Neuronal stem cell (in vitro differentiated cells): ENCODE data around the gene AMFR.

Source experiments
- DNase-seq: peaks from one replicate; pipeline ENCODE4 v3.0.0-alpha.2; 2013; ENCODE audit warnings: low spot score
- H2AFZ ChIP-seq: one replicate; pipeline ENCODE4 v1.6.1; 2013; ENCODE audit warnings: mild to moderate bottlenecking, low read length, inconsistent platforms
- H2AK5ac ChIP-seq: 2 replicates; pipeline ENCODE4 v1.6.1; 2013; ENCODE audit warnings: low read depth, mild to moderate bottlenecking, inconsistent platforms, low read length, moderate library complexity, mixed read lengths
- H2BK120ac ChIP-seq: 2 replicates; pipeline ENCODE4 v1.6.1; 2013; ENCODE audit warnings: low read depth, mild to moderate bottlenecking, inconsistent platforms, low read length, moderate library complexity, mixed read lengths
- H2BK12ac ChIP-seq: one replicate; pipeline ENCODE4 v1.6.1; 2013; ENCODE audit warnings: low read length, inconsistent platforms
- H2BK15ac ChIP-seq: 2 replicates; pipeline ENCODE4 v1.6.1; 2013; ENCODE audit warnings: mild to moderate bottlenecking, low read length, inconsistent platforms, mixed read lengths
- H2BK5ac ChIP-seq: one replicate; pipeline ENCODE4 v1.6.1; 2013; ENCODE audit warnings: inconsistent platforms, mild to moderate bottlenecking, low read length, moderate library complexity
- H3K14ac ChIP-seq: one replicate; pipeline ENCODE4 v1.6.1; 2013; ENCODE audit warnings: low read length, inconsistent platforms
- H3K18ac ChIP-seq: 2 replicates; pipeline ENCODE4 v1.6.1; 2013; ENCODE audit warnings: low read length, inconsistent platforms
- H3K23ac ChIP-seq: 2 replicates; pipeline ENCODE4 v1.6.1; 2013; ENCODE audit warnings: low read depth, mild to moderate bottlenecking, mixed read lengths, low read length, inconsistent platforms; ENCODE audit not compliant: poor library complexity
- H3K27ac ChIP-seq: replicated peaks from 3 replicates; pipeline ENCODE4 v1.5.1; 2013; ENCODE audit warnings: low read length, inconsistent platforms
- H3K27me3 ChIP-seq, 3 experiments: 2 replicates each; pipeline ENCODE4 v1.6.1; 2013; ENCODE audit warnings: low read length in 3 of 3, mild to moderate bottlenecking in 2 of 3, inconsistent platforms in 1 of 3, low read depth in 1 of 3, mixed read lengths in 1 of 3, moderate library complexity in 1 of 3; ENCODE audit not compliant: control insufficient read depth in 3 of 3, insufficient read depth in 3 of 3
- H3K36me3 ChIP-seq, 2 donors: replicated peaks in 1 of 2; 2 replicates each; pipeline ENCODE4 v1.6.1; 2013; ENCODE audit warnings: low read length in 2 of 2; ENCODE audit not compliant: control insufficient read depth in 2 of 2, insufficient read depth in 2 of 2
- H3K4ac ChIP-seq: 2 replicates; pipeline ENCODE4 v1.6.1; 2013; ENCODE audit warnings: inconsistent platforms, mild to moderate bottlenecking, low read length, moderate library complexity
- H3K4me1 ChIP-seq, 2 donors: 1 replicate in 1 of 2; 2 replicates in 1 of 2; pipeline ENCODE4 v1.6.1; 2013; ENCODE audit warnings: low read length in 2 of 2, low read depth in 1 of 2; ENCODE audit not compliant: control insufficient read depth in 2 of 2, insufficient read depth in 1 of 2
- H3K4me2 ChIP-seq: one replicate; pipeline ENCODE4 v1.6.1; 2013; ENCODE audit warnings: mild to moderate bottlenecking, low read length, inconsistent platforms; ENCODE audit not compliant: insufficient read depth, poor library complexity, severe bottlenecking
- H3K4me3 ChIP-seq, 2 donors: 2 replicates each; pipeline ENCODE4 v1.5.1; 2013; ENCODE audit warnings: low read length in 2 of 2, mild to moderate bottlenecking in 2 of 2, inconsistent platforms in 1 of 2, moderate library complexity in 1 of 2
- H3K79me1 ChIP-seq: one replicate; pipeline ENCODE4 v1.6.1; 2013; ENCODE audit warnings: low read depth, mild to moderate bottlenecking, inconsistent platforms, low read length, moderate library complexity
- H3K9ac ChIP-seq: one replicate; pipeline ENCODE4 v1.6.1; 2013; ENCODE audit warnings: mild to moderate bottlenecking, low read depth, low read length, inconsistent platforms; ENCODE audit not compliant: poor library complexity
- H3K9me3 ChIP-seq, 2 donors: replicated peaks in 1 of 2; 2 replicates each; pipeline versions ENCODE3 to v1.6.1; 2013; ENCODE audit warnings: low read length in 2 of 2, mild to moderate bottlenecking in 2 of 2, inconsistent platforms in 1 of 2, low read depth in 1 of 2, mixed read lengths in 1 of 2, moderate library complexity in 1 of 2; ENCODE audit not compliant: control insufficient read depth in 2 of 2, insufficient read depth in 1 of 2
- H4K8ac ChIP-seq: one replicate; pipeline ENCODE4 v1.6.1; 2013; ENCODE audit warnings: low read depth, mild to moderate bottlenecking, inconsistent platforms, low read length, moderate library complexity
- H4K91ac ChIP-seq: one replicate; pipeline ENCODE4 v1.6.1; 2013; ENCODE audit warnings: low read length, low read depth, mild to moderate bottlenecking, inconsistent platforms; ENCODE audit not compliant: poor library complexity
- WGBS, 2 donors: extraction: QIAGEN DNeasy Blood & Tissue Kit; methylation state at CpG; one replicate each; pipeline ENCODE4 v1.1.7; 2013; ENCODE audit warnings: missing lambda C conversion rate in 2 of 2, mixed read lengths in 1 of 2; ENCODE audit not compliant: insufficient read length in 2 of 2, insufficient replicate concordance in 1 of 2; ENCODE audit errors: extremely low coverage in 2 of 2; 5-methylcytosine and 5-hydroxymethylcytosine counted together

The AMFR gene

GRCh38 chr16:56450986-56451752 lies 25.8 kb upstream of the AMFR start, which contains the start of the genes NUDT21 and OGFOD1:
TSS of gene NUDT21 (minus strand) at chr16:56451332. CDS start at chr16:56451202, 130 bp downstream.
TSS of gene OGFOD1 (plus strand) at chr16:56451554. CDS start at chr16:56451613, 59 bp downstream.
- Histone ChIP-seq H3K36me3 (peaks cover 16 to 60% of the 10 kb centered on the region in 2 donors), H3K27me3 (no peaks in the 10 kb centered on the region), H3K18ac (peak within 1 kb of the TSS; percentile 98), H3K79me1 (peaks cover 7% of the 10 kb centered on the region), H3K27ac (peak within 1 kb of the TSS; percentile 64), H2AK5ac (peak within 1 kb of the TSS; percentile 68), H3K4ac (no peak within 1 kb of the TSS), H2BK15ac (peak within 1 kb of the TSS; percentile 78), H2BK5ac (peak within 1 kb of the TSS; percentile 87), H2AFZ (peak within 1 kb of the TSS; percentile 90), H3K14ac (no peak within 1 kb of the TSS), H3K9me3 (no peaks in the 10 kb centered on the region), H4K91ac (no peak within 1 kb of the TSS), H3K4me3 (peak within 1 kb of the TSS; percentile 75 to 98), H3K9ac (peak within 1 kb of the TSS; percentile 95), H3K4me1 (peaks cover 11 to 12% of the 10 kb centered on the region in 2 donors), H2BK12ac (no peak within 1 kb of the TSS), H3K4me2 (peak within 1 kb of the TSS; percentile 80), H4K8ac (no peak within 1 kb of the TSS), H2BK120ac (peak within 1 kb of the TSS; percentile 72), H3K23ac (peak within 1 kb of the TSS; percentile 97)
- no CpG with 5 or more reads among the region's 56 CpGs for WGBS, 2 donors
- DNase-seq, result peak; percentile 94

- no peak overlapping the region for H3K4ac ChIP-seq
- peak overlapping the region; percentile 97 for H3K23ac ChIP-seq
- H3K27me3 ChIP-seq, result no peaks in the 10 kb centered on the region
- H4K91ac ChIP-seq, result no peak overlapping the region
- H2AFZ ChIP-seq, result peak overlapping the region; percentile 82
- peak overlapping the region; percentile 80 for H3K4me2 ChIP-seq
- peak overlapping the region; percentile 87 for H2BK5ac ChIP-seq
- peak overlapping the region; percentile 72 for H2BK120ac ChIP-seq
- H3K36me3 ChIP-seq, result peaks cover 13 to 60% of the 10 kb centered on the region in 2 donors
- no peak overlapping the region for H2BK12ac ChIP-seq
- H3K27ac ChIP-seq, result peak overlapping the region; percentile 64
- peaks cover 7% of the 10 kb centered on the region for H3K79me1 ChIP-seq
- peak overlapping the region; percentile 98 for H3K18ac ChIP-seq
- WGBS, 2 donors, result no CpG with 5 or more reads among the region's 18 CpGs
- peak overlapping the region; percentile 75 to 98 for H3K4me3 ChIP-seq
- H3K14ac ChIP-seq, result no peak overlapping the region
- peak overlapping the region; percentile 95 for H3K9ac ChIP-seq
- H3K4me1 ChIP-seq, result peaks cover 11 to 12% of the 10 kb centered on the region in 2 donors
- no peak for DNase-seq
- H3K9me3 ChIP-seq, result no peaks in the 10 kb centered on the region
- peak overlapping the region; percentile 68 for H2AK5ac ChIP-seq
- peak overlapping the region; percentile 78 for H2BK15ac ChIP-seq
- no peak overlapping the region for H4K8ac ChIP-seq
Observed at GRCh38 chr16:56450275-56450985, 25.1 kb upstream of the AMFR start.

GRCh38 chr16:56448005-56448404 lies 22.7 kb upstream of the AMFR start:
- H3K79me1 ChIP-seq, result peaks cover 9% of the 10 kb centered on the region
- H3K14ac ChIP-seq, result no peak overlapping the region
- no peak overlapping the region for H2BK15ac ChIP-seq
- DNase-seq, result no peak
- no peak overlapping the region for H3K4me3 ChIP-seq
- H3K23ac ChIP-seq, result no peak overlapping the region
- H4K8ac ChIP-seq, result no peak overlapping the region
- no peak overlapping the region for H3K4ac ChIP-seq
- H2AFZ ChIP-seq, result no peak overlapping the region
- H3K9me3 ChIP-seq, result no peaks in the 10 kb centered on the region
- H2BK120ac ChIP-seq, result no peak overlapping the region
- no peak overlapping the region for H3K9ac ChIP-seq
- H2BK5ac ChIP-seq, result no peak overlapping the region
- no peak overlapping the region for H3K18ac ChIP-seq
- H4K91ac ChIP-seq, result no peak overlapping the region
- H2BK12ac ChIP-seq, result no peak overlapping the region
- H3K27me3 ChIP-seq, result no peaks in the 10 kb centered on the region
- H3K4me2 ChIP-seq, result no peak overlapping the region
- peaks cover 10 to 60% of the 10 kb centered on the region in 2 donors for H3K36me3 ChIP-seq
- no peak overlapping the region for H2AK5ac ChIP-seq
- peaks cover 11 to 12% of the 10 kb centered on the region in 2 donors for H3K4me1 ChIP-seq
- no peak overlapping the region for H3K27ac ChIP-seq

- H3K36me3 ChIP-seq, result peaks cover 12 to 65% of the 10 kb centered on the region in 2 donors
- no peak overlapping the region for H3K9ac ChIP-seq
- DNase-seq, result no peak
- H2BK120ac ChIP-seq, result no peak overlapping the region
- peaks cover 7 to 10% of the 10 kb centered on the region in 2 donors for H3K4me1 ChIP-seq
- no peak overlapping the region for H3K4me2 ChIP-seq
- H2BK5ac ChIP-seq, result no peak overlapping the region
- no peak overlapping the region for H3K18ac ChIP-seq
- H3K9me3 ChIP-seq, result no peaks in the 10 kb centered on the region
- H2BK12ac ChIP-seq, result no peak overlapping the region
- H4K8ac ChIP-seq, result no peak overlapping the region
- no peak overlapping the region for H3K4ac ChIP-seq
- H3K79me1 ChIP-seq, result peaks cover 9% of the 10 kb centered on the region
- no peak overlapping the region for H3K27ac ChIP-seq
- no peak overlapping the region for H3K14ac ChIP-seq
- H3K23ac ChIP-seq, result no peak overlapping the region
- H2AK5ac ChIP-seq, result no peak overlapping the region
- no peak overlapping the region for H2AFZ ChIP-seq
- no peaks in the 10 kb centered on the region for H3K27me3 ChIP-seq
- no CpG with 5 or more reads among the region's 2 CpGs for WGBS, 2 donors
- no peak overlapping the region for H4K91ac ChIP-seq
- H3K4me3 ChIP-seq, result no peak overlapping the region
- H2BK15ac ChIP-seq, result no peak overlapping the region
Observed at GRCh38 chr16:56447286-56447685, 21.9 kb upstream of the AMFR start.
